ENCODE results near the gene PARP8.

Gene PARP8

DNA sequence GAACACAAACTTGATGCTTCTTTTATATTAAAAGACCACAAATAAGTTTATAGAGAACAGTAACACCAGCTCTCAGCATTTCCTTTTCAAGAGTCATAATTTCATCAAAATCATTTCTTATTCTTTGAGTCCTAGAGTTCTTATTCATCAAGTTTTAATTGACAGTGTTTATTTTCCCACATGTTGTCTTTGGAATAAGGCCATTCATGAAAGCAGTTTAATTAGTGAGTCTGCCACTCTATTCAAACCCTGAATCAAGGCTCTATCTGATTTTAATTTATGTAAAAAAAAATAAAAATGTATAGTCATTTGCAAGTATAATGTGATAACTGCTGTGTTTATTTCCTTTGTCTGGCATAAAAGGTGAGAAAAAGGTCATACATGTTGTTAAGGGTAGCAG lies 176.7 kb downstream of the PARP8 start:
- DNase-seq = no peak

- no peak for DNase-seq
These were observed 179.8 kb downstream of the PARP8 start for GRCh38 chr5:50846261-50846660.

DNA sequence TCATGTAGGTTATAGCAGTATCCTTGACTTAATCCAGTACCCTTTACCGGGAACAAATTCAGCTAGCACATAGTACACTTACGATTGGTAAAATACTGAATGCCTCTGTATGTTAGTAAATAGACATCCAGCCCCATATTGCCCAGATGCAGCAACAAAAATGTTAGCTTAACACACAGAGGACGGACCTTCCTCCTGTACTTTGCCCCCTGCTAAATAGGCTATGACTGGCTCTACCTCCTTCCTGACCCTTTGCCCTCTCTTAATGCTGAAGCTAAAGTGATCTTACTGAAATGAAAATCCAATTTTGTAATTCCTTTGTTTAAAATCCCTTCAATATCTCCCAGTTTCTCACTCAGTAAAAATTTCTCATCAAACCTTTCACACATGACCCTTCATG lies 183.1 kb downstream of the PARP8 start:
- DNase-seq = no peak

- DNase-seq = peak in 9 of 56 donors; percentile 1 to 40 (median 4)
These were observed 186.7 kb downstream of the PARP8 start for GRCh38 chr5:50853151-50853550.

GRCh38 chr5:50854082-50854481 lies 187.6 kb downstream of the PARP8 start:
- DNase-seq = no peak

DNA sequence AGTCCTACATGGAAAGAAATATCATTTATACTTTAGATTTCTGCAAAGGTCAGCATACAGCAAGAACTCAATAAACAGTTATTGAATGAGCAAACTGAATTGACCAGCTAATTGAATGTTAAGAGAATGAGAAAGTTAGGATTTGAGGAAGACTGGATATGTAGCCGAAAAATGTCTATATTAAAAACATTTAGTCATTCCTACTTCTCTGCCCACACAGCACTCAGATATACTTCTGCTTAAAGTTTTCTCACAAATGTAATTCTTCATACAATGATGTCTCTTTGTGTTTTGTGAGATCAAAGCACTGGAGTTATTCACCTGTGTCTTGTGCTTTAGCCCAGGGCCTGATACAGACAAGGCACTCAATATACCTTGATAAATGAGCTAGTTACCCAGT lies 188.6 kb downstream of the PARP8 start:
- no peak for DNase-seq

- DNase-seq = peak in 1 of 56 donors; percentile 5
These were observed 190.1 kb downstream of the PARP8 start for GRCh38 chr5:50856401-50857119.

GRCh38 chr5:50863534-50864170 lies 197.2 kb downstream of the PARP8 start:
- no peak for DNase-seq

DNA sequence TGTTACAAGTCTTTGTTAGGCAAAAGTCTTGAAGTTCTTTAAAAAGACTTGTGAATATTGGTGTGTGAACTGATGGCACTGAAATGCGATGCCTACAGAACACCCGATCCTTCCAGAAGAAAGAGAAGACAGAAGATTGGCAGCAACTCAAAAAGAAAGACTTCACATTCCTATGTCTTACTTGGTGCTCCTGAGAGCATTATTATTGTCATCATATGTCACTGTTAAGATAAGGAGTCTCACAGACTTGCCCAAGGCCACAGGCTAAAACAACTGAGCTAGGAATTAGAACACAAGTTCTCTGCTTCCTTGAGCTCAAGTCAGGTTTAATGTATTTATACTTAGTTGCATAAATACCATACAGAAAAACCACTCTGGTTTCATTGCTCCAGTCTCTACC lies 198.0 kb downstream of the PARP8 start:
- DNase-seq = no peak

DNA sequence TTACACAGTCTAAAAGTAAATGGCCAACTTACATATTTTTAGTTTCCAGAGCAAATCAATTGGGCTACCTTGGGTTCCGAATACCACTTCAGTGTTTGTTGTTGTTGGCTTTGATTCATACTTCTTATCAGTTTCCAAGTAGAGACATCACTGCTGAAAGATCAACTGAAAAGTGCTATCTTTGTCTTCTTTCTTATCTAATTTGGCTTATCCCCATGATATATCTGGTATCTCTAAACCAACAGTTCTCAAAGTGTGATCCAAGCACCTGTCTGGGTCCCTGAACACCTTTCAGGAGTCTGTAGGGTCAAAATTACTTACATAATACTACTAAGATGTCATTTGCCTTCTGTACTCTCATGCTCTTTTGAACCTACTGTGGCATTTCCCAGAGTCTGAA lies 200.0 kb downstream of the PARP8 start:
- DNase-seq = no peak

GRCh38 chr5:50867140-50867539 lies 200.7 kb downstream of the PARP8 start:
- no peak for DNase-seq

GRCh38 chr5:50873595-50874277 lies 207.3 kb downstream of the PARP8 start:
- DNase-seq = no peak

DNA sequence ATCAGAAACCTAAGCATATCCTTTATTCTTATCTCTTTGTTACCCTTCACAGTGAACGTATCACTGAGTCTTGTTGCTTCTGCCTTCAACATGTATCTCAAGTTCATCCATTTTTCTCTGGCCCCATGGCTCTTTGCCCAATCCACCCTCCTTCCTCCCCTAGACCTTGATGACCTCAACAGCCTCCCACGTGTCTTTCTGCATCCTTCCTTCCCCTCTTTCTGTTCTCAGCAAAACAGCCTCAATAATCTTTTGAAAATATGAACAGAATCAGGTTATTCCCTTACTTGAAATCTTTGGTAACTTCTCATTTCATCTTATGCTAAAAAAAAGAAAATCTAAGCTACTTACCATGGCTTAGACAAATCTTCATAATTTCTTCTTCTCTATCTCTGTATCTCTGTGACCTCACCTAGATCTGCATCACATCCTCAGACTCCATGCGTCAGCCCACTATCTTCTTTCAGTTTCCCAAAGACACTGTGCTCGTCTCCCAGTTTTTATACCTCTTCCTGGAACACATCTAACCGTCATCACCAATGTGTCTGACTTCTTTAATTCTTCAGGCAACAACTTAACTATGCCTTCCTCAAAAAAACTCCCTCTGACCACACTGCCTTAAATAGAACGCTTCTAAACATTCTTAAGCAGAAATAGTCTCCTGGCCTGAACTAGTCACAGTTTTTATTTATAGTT lies 208.0 kb downstream of the PARP8 start:
- DNase-seq = no peak

GRCh38 chr5:50875002-50875344 lies 208.5 kb downstream of the PARP8 start:
- no peak for DNase-seq

DNA sequence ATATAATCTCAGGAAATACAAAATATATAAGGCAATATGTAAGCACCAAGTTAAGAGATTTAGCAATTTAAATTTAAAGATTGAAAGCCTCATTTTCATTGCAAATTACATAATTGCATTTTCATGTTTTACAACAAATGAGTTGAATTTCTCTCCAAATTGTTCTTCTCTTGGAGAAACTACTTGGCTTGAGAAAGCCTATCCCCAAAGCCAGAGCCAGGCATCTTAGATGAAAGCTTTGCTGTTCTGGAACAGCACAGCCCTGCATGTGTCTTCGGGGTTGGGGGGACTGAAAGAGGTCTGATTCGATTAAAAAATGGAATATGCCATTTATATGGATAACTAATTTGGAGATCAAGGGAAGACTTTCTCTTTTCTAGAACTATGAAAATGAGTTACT lies 212.0 kb downstream of the PARP8 start:
- DNase-seq = no peak

DNA sequence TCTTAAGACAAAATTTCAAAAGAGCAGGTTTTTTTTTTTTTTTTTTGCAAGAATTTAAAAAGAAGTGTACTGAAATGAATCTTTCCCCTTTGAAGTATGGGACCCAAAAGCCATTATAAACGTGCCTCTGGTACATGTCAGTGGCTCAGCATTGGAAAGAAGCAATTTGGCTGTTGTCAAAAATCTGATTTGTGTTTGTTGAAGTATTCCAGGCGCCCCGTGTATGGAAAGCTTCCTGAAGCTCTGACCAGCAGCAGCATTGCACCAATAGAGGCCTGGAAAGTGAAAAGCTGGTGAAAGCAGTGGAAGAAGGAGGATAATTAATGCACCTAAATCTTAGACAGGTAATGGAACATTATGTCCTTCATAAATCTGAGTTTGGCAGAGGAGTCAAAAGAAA lies 215.0 kb downstream of the PARP8 start:
- DNase-seq = no peak

DNA sequence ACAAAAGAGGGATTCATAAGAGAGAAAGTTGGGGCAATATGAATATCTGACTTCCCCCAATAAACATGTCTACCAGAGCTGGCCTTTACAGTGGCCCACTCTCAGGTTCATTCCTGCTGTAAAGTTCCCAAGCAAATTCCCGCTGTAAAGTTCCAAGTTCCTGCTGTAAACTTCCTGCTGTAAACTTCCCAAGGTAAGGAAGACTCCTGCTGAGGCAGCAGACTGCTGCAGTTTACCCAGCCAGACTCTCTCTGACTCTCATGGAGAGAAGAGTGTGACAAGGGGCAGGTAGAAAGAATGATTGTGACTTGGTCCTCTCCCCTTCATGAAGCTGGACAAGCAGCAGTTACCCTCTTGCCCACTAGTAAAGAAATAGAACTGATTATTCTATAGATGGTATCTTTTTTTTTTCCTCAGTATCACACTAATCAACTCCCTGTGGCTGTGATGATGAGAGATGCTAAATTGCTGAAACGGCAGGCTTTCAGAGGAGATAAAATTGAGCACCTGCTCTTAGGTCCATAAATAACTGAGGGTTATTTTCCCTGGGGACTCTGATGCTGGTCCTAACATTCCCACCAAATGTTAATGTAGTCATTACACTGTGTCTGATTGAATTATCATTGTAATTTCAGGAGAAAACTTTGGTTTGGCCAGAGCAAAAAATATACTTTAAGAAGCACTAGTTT lies 220.4 kb downstream of the PARP8 start:
- no peak for DNase-seq

- no peak for DNase-seq
These were observed 221.6 kb downstream of the PARP8 start for GRCh38 chr5:50887889-50888633.

DNA sequence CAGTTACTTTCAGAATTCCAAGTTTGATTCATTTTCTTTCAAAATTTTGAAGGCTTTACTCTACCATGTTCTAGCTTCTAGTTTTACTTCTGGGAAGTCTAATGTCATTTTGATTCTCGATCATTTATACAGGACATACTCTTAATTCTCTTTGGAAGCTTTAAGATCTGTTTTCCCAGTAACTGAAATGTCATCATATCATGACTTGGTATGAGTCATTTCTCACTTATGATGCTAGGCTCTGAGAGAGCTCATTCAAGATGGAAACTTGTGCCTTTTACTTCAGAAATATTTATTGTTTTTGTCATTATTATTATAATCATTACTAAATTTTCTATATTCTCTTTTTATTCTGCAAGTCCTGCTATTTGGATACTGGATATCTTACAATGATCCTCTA lies 222.3 kb downstream of the PARP8 start:
- no peak for DNase-seq

GRCh38 chr5:50889790-50890189 lies 223.4 kb downstream of the PARP8 start:
- no peak for DNase-seq
